HepG2 (cell line): ENCODE data around the gene DCLRE1B. TPM values are rescaled to one million over a fixed set of nuclear protein-coding genes. Genes with fewer than 3 reads are reported as not detected.

Source experiments
- ARID5B ChIP-seq: IDR thresholded peaks from 2 replicates; pipeline ENCODE4 v1.4.0; 2020; ENCODE audit warnings: mild to moderate bottlenecking, missing genetic modification reagents
- ISL2 ChIP-seq: sonication (generic); formaldehyde crosslinking; IDR thresholded peaks from 2 replicates; pipeline ENCODE4 v1.5.0; 2020; ENCODE audit warnings: missing genetic modification reagents
- MBNL3 ChIP-seq: fragments of 250-450 bp; sonication (Bioruptor Pico); conservative IDR thresholded peaks from 2 replicates; pipeline ENCODE4 v1.8.0; 2022; ENCODE audit warnings: mild to moderate bottlenecking, inconsistent platforms
- NPAS2 ChIP-seq: sonication (generic); formaldehyde crosslinking; IDR thresholded peaks from 2 replicates; pipeline ENCODE4 v1.8.0; 2022; ENCODE audit warnings: mild to moderate bottlenecking, missing genetic modification reagents, borderline replicate concordance
- ZBTB40 ChIP-seq, 2 experiments: fragments of 450-650 bp in 1 of 2; sonication (generic) in 1 of 2; formaldehyde crosslinking in 1 of 2; IDR thresholded peaks; 2 replicates each; pipeline versions ENCODE4 v1.6.1 to v1.8.0; 2016 to 2022; ENCODE audit warnings: antibody characterized with exemption in 1 of 2, mild to moderate bottlenecking in 1 of 2, missing genetic modification reagents in 1 of 2
- ZNF609 ChIP-seq: sonication (generic); formaldehyde crosslinking; IDR thresholded peaks from 2 replicates; pipeline ENCODE4 v1.4.0; 2020; ENCODE audit warnings: mild to moderate bottlenecking, missing genetic modification reagents, borderline replicate concordance
- ZNF841 ChIP-seq: sonication (generic); formaldehyde crosslinking; IDR thresholded peaks from 2 replicates; pipeline ENCODE4 v1.8.1; 2023; ENCODE audit warnings: missing genetic modification reagents, borderline replicate concordance
- ZSCAN31 ChIP-seq: sonication (generic); formaldehyde crosslinking; IDR thresholded peaks from 2 replicates; pipeline ENCODE4 v1.5.0; 2020; ENCODE audit warnings: low read depth, mild to moderate bottlenecking, missing genetic modification reagents
- polyA plus RNA-seq, 8 experiments: library from polyadenylated mRNA; depleted of rRNA in 3 of 8; stranded (reverse) in 7 of 8; unstranded in 1 of 8; fragments of >200 nt; fragmentation: Illumina TruSeq in 4 of 8; extraction: Trizol in 4 of 8; gene quantifications; 2 replicates each; pipeline versions ENCODE4 v1.2.1 to v1.2.3, GENCODE V29; 2011 to 2016; ENCODE audit warnings: low read depth in 4 of 8, missing spikeins in 1 of 8, mixed read lengths in 1 of 8; ENCODE audit not compliant: insufficient read depth in 1 of 8
- total RNA-seq, 5 experiments: library from RNA; depleted of rRNA; stranded (reverse); fragments of >200 nt; fragmentation: Illumina TruSeq; extraction: Trizol; gene quantifications; 2 replicates each; pipeline ENCODE4 v1.2.3, GENCODE V29; 2016; ENCODE audit warnings: low read depth in 1 of 5
- TF ChIP-seq, protein P1 (sequence below): IDR thresholded peaks from 2 replicates; pipeline ENCODE4 v1.6.1; 2016

DCLRE1B gene
- total and polyA plus RNA-seq, 2 of the 13 experiments (the other 11 are each of a cell fraction or from before 2014, with no cell fraction given): 2.7 to 8.0 TPM

DNA sequence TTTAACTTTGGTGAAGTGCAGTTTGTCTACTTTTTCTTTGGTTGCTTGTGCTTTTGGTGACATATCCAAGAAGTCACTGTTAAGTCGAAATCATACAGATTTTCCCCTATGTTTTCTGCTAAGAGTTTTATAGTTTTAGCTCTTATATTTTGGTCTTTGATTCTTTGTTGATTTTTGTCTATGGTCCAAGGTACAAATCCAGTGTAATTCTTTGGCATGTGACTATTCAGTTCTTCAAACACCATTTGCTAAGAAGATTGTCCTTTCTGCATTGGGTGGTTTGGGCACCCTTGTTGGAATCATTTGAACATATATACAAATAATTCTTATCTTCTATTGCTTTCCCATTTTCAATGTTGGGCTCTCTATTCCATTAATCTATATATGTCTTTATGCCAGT, 40.2 kb downstream of the DCLRE1B start (continued):
- TF ChIP-seq ZNF609 (no peak), ZNF841 (CRISPR knock-in tag) (no peak), ZSCAN31 (CRISPR knock-in tag) (no peak), ISL2 (CRISPR knock-in tag) (0 out of 2 replicates have a peak, but pooled peaks have one; percentile 19), ZBTB40 (IDR thresholded peaks at IDR 0.05) (no peak), ZBTB40 (CRISPR knock-in tag; IDR thresholded peaks at IDR 0.05) (no peak), NPAS2 (CRISPR knock-in tag) (no peak), ARID5B (0 out of 2 replicates have a peak, but pooled peaks have one; percentile 31), MBNL3 (CRISPR knock-in tag) (no peak)
- TF ChIP-seq, protein P1, sequence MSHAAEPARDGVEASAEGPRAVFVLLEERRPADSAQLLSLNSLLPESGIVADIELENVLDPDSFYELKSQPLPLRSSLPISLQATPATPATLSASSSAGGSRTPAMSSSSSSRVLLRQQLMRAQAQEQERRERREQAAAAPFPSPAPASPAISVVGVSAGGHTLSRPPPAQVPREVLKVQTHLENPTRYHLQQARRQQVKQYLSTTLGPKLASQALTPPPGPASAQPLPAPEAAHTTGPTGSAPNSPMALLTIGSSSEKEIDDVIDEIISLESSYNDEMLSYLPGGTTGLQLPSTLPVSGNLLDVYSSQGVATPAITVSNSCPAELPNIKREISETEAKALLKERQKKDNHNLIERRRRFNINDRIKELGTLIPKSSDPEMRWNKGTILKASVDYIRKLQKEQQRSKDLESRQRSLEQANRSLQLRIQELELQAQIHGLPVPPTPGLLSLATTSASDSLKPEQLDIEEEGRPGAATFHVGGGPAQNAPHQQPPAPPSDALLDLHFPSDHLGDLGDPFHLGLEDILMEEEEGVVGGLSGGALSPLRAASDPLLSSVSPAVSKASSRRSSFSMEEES (CRISPR knock-in tag): peak; percentile 41; the same call in 1 of the 2 replicates
